Measurements from ENCODE around the gene LLGL2.
A peak's percentile ranks its signal among the peaks of the same experiment; 100 is the strongest.

LLGL2 gene

DNA sequence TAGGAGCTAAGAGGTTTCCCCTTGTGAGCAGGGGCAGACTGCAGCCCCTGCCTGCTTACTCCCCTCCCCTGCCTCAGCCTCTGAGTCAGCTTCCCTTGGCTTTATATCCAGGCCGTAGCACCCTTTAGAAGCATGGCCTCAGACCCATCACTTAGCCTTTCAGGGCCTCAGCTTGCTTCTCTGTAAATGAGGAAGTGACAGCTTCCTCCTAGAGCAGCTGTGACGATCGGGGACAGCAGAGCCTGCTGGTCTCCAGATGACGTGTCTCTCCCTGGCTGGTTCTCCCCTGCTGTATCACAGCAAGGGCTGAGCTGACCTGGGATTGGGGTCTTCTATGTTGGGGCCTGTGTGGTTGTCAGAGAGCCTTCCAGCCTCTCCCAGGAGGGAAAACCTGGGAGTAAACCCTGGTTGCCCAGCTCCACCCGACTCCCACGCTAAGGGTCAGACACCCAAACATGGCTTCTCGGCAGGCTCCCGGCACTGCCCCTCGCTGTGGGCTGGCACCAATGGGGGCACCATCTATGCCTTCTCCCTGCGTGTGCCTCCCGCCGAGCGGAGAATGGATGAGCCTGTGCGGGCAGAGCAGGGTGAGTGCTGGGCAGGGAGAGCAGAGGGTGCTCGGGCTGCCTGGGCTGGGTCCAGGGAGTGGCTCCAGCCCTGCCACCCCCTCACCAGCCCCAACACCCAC, 45.8 kb downstream of the LLGL2 start:
- TF ChIP-seq, protein P1, sequence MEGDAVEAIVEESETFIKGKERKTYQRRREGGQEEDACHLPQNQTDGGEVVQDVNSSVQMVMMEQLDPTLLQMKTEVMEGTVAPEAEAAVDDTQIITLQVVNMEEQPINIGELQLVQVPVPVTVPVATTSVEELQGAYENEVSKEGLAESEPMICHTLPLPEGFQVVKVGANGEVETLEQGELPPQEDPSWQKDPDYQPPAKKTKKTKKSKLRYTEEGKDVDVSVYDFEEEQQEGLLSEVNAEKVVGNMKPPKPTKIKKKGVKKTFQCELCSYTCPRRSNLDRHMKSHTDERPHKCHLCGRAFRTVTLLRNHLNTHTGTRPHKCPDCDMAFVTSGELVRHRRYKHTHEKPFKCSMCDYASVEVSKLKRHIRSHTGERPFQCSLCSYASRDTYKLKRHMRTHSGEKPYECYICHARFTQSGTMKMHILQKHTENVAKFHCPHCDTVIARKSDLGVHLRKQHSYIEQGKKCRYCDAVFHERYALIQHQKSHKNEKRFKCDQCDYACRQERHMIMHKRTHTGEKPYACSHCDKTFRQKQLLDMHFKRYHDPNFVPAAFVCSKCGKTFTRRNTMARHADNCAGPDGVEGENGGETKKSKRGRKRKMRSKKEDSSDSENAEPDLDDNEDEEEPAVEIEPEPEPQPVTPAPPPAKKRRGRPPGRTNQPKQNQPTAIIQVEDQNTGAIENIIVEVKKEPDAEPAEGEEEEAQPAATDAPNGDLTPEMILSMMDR (IDR thresholded peaks at IDR 0.05), result no peak
- H3K4me3 ChIP-seq (ENCODE audit: low read depth in 1 of 2, low read length in 1 of 2), result peak overlapping the region in 1 of 2 experiments; percentile 17
- peak overlapping the region; percentile 71 for H3K27ac ChIP-seq
- no peaks in the 10 kb centered on the region for H3K9me3 ChIP-seq
- no peaks in the 10 kb centered on the region for H3K36me3 ChIP-seq
- no peaks in the 10 kb centered on the region for H3K27me3 ChIP-seq
- H3K4me1 ChIP-seq (ENCODE audit: control insufficient read depth in 1 of 2, insufficient read depth in 1 of 2, low read depth in 1 of 2, low read length in 1 of 2), result peaks cover 9 to 13% of the 10 kb centered on the region in 2 experiments

DNA sequence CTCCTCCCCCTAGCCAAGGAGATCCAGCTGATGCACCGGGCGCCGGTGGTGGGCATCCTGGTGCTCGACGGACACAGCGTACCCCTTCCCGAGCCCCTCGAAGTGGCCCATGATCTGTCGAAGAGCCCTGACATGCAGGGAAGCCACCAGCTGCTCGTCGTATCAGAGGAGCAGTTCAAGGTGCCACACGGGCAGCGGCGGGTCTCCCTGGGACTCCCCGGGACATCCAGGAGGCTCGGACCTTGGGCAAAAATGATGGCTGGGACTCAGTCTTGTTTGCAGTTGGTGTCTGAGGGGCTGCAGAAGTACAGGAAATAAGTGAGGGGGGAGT, 46.4 kb downstream of the LLGL2 start:
- Histone ChIP-seq H3K36me3 (no peaks in the 10 kb centered on the region), H3K4me1 (ENCODE audit: control insufficient read depth in 1 of 2, insufficient read depth in 1 of 2, low read depth in 1 of 2, low read length in 1 of 2) (peaks cover 9 to 13% of the 10 kb centered on the region in 2 experiments), H3K27ac (peak overlapping the region; percentile 71), H3K4me3 (ENCODE audit: low read depth in 1 of 2, low read length in 1 of 2) (no peak overlapping the region), H3K27me3 (no peaks in the 10 kb centered on the region), H3K9me3 (no peaks in the 10 kb centered on the region)
- TF ChIP-seq, protein P1 (IDR thresholded peaks at IDR 0.05), result no peak

DNA sequence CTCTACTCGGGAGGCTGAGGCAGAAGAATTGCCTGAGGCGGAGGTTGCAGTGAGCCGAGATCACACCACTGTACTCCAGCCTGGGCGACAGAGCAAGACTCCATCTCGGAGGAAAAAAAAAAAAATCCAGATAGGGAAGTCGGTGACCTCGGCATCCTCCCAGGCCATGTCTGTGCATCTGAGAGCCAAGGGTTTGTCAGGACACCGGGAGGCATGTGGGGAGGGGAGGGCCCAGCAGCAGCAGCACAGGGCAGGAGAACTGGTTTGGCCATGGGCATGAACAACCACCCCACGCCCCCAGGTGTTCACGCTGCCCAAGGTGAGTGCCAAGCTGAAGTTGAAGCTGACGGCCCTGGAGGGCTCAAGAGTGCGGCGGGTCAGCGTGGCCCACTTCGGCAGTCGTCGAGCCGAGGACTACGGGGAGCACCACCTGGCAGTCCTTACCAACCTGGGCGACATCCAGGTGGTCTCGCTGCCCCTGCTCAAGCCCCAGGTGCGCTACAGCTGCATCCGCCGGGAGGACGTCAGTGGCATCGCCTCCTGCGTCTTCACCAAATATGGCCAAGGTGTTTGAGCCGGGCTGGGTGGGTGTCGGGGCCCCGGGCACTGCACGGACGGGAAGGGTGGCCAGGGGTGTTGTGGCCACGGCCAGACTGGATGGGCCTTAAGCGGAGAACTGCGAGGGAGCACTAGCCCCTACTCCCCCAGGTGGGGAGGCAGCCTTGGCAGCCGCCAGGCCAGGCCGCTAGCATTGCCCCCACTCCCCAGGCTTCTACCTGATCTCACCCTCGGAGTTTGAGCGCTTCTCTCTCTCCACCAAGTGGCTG, 47.4 kb downstream of the LLGL2 start:
- no peaks in the 10 kb centered on the region for H3K9me3 ChIP-seq
- H3K27me3 ChIP-seq, result no peaks in the 10 kb centered on the region
- no peaks in the 10 kb centered on the region for H3K36me3 ChIP-seq
- peaks cover 9 to 13% of the 10 kb centered on the region in 2 experiments for H3K4me1 ChIP-seq (ENCODE audit: control insufficient read depth in 1 of 2, insufficient read depth in 1 of 2, low read depth in 1 of 2, low read length in 1 of 2)
- TF ChIP-seq, protein P1 (IDR thresholded peaks at IDR 0.05), result no peak
- no peak overlapping the region for H3K27ac ChIP-seq
- H3K4me3 ChIP-seq (ENCODE audit: low read depth in 1 of 2, low read length in 1 of 2), result no peak overlapping the region

DNA sequence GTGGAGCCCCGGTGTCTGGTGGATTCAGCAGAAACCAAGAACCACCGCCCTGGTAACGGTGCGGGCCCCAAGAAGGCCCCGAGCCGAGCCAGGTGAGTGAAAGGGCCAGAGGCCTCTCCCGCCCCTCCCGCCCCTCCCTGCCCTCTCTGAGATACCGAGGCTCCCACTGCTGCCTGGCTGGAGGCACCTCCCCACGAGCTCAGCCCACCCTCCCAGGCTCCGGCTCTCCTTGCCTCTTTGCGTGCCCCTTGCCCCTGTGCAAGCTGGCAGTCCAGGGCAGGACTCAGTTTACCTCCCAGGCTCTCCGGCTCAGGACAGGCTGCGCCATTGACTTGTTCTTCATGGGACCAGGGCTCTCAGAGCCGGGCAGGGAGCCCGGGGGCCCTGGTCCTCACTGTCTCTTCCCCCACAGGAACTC, 48.1 kb downstream of the LLGL2 start:
- Histone ChIP-seq H3K9me3 (no peaks in the 10 kb centered on the region), H3K4me3 (ENCODE audit: low read depth in 1 of 2, low read length in 1 of 2) (no peak overlapping the region), H3K27ac (no peak overlapping the region), H3K4me1 (ENCODE audit: control insufficient read depth in 1 of 2, insufficient read depth in 1 of 2, low read depth in 1 of 2, low read length in 1 of 2) (peaks cover 9 to 13% of the 10 kb centered on the region in 2 experiments), H3K27me3 (no peaks in the 10 kb centered on the region), H3K36me3 (no peaks in the 10 kb centered on the region)
- TF ChIP-seq, protein P1 (IDR thresholded peaks at IDR 0.05), result no peak

DNA sequence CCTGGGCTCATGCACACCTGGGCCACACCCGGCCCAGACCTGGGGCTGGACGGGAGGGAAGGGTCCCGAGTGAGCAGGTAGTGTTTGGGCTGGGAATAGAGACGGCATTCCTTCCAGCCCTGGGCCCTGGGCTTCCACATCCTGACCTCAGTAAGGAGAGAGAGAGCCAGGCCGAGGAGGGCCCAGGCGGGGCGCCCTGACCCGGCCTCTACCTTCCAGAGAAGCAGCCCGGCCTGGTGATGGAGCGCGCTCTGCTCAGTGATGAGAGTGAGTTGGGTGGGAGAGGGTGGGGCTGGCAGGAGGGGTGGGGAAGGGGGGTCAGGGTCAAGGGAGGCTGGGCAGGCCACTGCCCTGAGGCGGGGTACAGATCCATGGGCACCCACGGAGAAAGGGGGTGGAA, 48.5 kb downstream of the LLGL2 start:
- H3K27me3 ChIP-seq, result no peaks in the 10 kb centered on the region
- TF ChIP-seq, protein P1 (IDR thresholded peaks at IDR 0.05), result no peak
- H3K27ac ChIP-seq, result no peak overlapping the region
- H3K36me3 ChIP-seq, result no peaks in the 10 kb centered on the region
- H3K9me3 ChIP-seq, result no peaks in the 10 kb centered on the region
- H3K4me3 ChIP-seq (ENCODE audit: low read depth in 1 of 2, low read length in 1 of 2), result no peak overlapping the region
- peaks cover 9 to 13% of the 10 kb centered on the region in 2 experiments for H3K4me1 ChIP-seq (ENCODE audit: control insufficient read depth in 1 of 2, insufficient read depth in 1 of 2, low read depth in 1 of 2, low read length in 1 of 2)
